Measurements from ENCODE around the gene OR10G3. TPM values are rescaled to one million over a fixed set of nuclear protein-coding genes. Genes with fewer than 3 reads are reported as not detected.

OR10G3 gene
- total and polyA plus RNA-seq, 2 of the 13 experiments (the other 11 are each of a cell fraction or from before 2014, with no cell fraction given) = not detected

DNA sequence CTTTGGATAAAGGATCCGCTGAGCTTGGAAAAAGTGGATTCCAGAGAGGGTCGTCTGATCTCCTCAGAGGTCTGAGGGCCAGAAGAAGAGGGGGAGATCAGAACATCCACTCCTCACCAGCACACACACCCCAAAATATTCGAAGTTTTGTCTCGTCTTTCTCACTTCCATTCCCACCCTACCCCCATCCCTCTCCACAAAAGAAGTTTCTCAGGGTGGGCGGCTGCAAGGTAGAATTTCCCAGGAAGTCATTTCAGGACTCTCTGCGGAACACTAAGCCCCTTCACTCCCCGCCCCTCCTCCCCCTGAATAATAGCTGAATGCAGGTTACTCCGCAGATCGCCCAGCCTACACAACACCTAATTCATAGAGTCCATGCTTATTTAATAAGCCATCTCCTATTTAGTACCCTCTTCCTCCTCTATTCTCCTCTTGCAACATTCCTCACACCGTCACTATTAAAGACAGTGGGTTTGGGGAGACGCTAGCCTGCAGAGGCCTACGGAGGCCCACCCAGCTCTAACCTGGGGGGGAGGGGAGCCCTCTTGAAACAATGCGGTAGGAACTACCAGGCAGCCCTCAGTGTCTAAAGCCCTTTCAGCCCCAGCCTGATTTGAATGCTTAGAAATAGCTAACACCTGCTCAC lies 53.1 kb downstream of the OR10G3 start (continued):
- TF ChIP-seq CEBPG (CRISPR knock-in tag; IDR thresholded peaks at IDR 0.05) (peak; percentile 40; the same call in 1 of the 2 replicates), ISX (CRISPR knock-in tag; conservative IDR thresholded peaks at IDR 0.05) (no peak), ZNF792 (CRISPR knock-in tag; IDR thresholded peaks at IDR 0.05) (peak; percentile 47; the same call in 1 of the 2 replicates), ZNF724P (CRISPR knock-in tag; IDR thresholded peaks at IDR 0.05; ENCODE audit: borderline replicate concordance) (0 out of 2 replicates have a peak, but pooled peaks have one; percentile 9), ZBTB7B (CRISPR knock-in tag; IDR thresholded peaks at IDR 0.05) (0 out of 2 replicates have a peak, but pooled peaks have one; percentile 16), HOXA3 (CRISPR knock-in tag; IDR thresholded peaks at IDR 0.05) (peak; percentile 23; the same call in 1 of the 2 replicates), PTBP1 (IDR thresholded peaks at IDR 0.05; ENCODE audit: low read depth, low read length, poor library complexity, severe bottlenecking) (no peak), GABPB1 (CRISPR knock-in tag; IDR thresholded peaks at IDR 0.05) (no peak), CEBPB (IDR thresholded peaks at IDR 0.05; ENCODE audit: borderline replicate concordance, low read depth, low read length) (no peak), ZNF646 (CRISPR knock-in tag; IDR thresholded peaks at IDR 0.05) (peak; percentile 54), ZNF790 (CRISPR knock-in tag; IDR thresholded peaks at IDR 0.05; ENCODE audit: borderline replicate concordance) (0 out of 2 replicates have a peak, but pooled peaks have one; percentile 26), PRPF4 (IDR thresholded peaks at IDR 0.05; ENCODE audit: low read depth, low read length, poor library complexity, severe bottlenecking) (peak; percentile 83), SSRP1 (CRISPR knock-in tag; IDR thresholded peaks at IDR 0.05) (peak; percentile 72; the same call in 1 of the 2 replicates), POLR2G (IDR thresholded peaks at IDR 0.05; ENCODE audit: low read depth, low read length) (0 out of 2 replicates have a peak, but pooled peaks have one; percentile 0), ZNF772 (CRISPR knock-in tag; IDR thresholded peaks at IDR 0.05) (no peak)
- TF ChIP-seq, protein P1, sequence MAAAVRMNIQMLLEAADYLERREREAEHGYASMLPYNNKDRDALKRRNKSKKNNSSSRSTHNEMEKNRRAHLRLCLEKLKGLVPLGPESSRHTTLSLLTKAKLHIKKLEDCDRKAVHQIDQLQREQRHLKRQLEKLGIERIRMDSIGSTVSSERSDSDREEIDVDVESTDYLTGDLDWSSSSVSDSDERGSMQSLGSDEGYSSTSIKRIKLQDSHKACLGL (CRISPR knock-in tag; IDR thresholded peaks at IDR 0.05) = no peak
- TF ChIP-seq, protein P2, sequence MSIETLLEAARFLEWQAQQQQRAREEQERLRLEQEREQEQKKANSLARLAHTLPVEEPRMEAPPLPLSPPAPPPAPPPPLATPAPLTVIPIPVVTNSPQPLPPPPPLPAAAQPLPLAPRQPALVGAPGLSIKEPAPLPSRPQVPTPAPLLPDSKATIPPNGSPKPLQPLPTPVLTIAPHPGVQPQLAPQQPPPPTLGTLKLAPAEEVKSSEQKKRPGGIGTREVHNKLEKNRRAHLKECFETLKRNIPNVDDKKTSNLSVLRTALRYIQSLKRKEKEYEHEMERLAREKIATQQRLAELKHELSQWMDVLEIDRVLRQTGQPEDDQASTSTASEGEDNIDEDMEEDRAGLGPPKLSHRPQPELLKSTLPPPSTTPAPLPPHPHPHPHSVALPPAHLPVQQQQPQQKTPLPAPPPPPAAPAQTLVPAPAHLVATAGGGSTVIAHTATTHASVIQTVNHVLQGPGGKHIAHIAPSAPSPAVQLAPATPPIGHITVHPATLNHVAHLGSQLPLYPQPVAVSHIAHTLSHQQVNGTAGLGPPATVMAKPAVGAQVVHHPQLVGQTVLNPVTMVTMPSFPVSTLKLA (IDR thresholded peaks at IDR 0.05) = no peak
- TF ChIP-seq, protein P3, sequence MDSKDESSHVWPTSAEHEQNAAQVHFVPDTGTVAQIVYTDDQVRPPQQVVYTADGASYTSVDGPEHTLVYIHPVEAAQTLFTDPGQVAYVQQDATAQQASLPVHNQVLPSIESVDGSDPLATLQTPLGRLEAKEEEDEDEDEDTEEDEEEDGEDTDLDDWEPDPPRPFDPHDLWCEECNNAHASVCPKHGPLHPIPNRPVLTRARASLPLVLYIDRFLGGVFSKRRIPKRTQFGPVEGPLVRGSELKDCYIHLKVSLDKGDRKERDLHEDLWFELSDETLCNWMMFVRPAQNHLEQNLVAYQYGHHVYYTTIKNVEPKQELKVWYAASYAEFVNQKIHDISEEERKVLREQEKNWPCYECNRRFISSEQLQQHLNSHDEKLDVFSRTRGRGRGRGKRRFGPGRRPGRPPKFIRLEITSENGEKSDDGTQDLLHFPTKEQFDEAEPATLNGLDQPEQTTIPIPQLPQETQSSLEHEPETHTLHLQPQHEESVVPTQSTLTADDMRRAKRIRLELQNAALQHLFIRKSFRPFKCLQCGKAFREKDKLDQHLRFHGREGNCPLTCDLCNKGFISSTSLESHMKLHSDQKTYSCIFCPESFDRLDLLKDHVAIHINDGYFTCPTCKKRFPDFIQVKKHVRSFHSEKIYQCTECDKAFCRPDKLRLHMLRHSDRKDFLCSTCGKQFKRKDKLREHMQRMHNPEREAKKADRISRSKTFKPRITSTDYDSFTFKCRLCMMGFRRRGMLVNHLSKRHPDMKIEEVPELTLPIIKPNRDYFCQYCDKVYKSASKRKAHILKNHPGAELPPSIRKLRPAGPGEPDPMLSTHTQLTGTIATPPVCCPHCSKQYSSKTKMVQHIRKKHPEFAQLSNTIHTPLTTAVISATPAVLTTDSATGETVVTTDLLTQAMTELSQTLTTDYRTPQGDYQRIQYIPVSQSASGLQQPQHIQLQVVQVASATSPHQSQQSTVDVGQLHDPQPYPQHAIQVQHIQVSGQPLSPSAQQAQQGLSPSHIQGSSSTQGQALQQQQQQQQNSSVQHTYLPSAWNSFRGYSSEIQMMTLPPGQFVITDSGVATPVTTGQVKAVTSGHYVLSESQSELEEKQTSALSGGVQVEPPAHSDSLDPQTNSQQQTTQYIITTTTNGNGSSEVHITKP (CRISPR knock-in tag; IDR thresholded peaks at IDR 0.05; ENCODE audit: low read depth) = peak; percentile 0; the same call in 1 of the 2 replicates

Measured in HepG2 (cell line).